ENCODE measurements around the gene MRPS7.

- TF ChIP-seq EP300 (IDR thresholded peaks at IDR 0.05) (no peak), CTCF (IDR thresholded peaks at IDR 0.05) (no peak)
These were observed 28.2 kb downstream of the MRPS7 start for GRCh38 chr17:75289832-75290337.

Measured in ovary (tissue), 3 donors.